A549 (cell line): ENCODE measurements around the gene RAB37.

Experiments
- CBX2 ChIP-seq: fragments of 200-600 bp; sonication (generic); IDR thresholded peaks from 2 replicates; pipeline ENCODE4 v1.6.1; 2016; ENCODE audit warnings: low read depth, mild to moderate bottlenecking, borderline replicate concordance
- EP300 ChIP-seq, 2 experiments: fragments of >200 bp; sonication (Bioruptor Twin); formaldehyde crosslinking; IDR thresholded peaks; 2 replicates in 1 of 2; 3 replicates in 1 of 2; pipeline ENCODE4 v1.6.1; 2016 to 2017
- ESRRA ChIP-seq: fragments of 150-350 bp; IDR thresholded peaks from 2 replicates; pipeline ENCODE4 v1.6.1; 2014; ENCODE audit warnings: mild to moderate bottlenecking, low read length, borderline replicate concordance
- HDAC2 ChIP-seq: fragments of 200-600 bp; sonication (generic); IDR thresholded peaks from 2 replicates; pipeline ENCODE4 v1.6.1; 2016
- MAZ ChIP-seq: fragments of 150-350 bp; IDR thresholded peaks from 2 replicates; pipeline ENCODE4 v1.6.1; 2014; ENCODE audit warnings: antibody characterized with exemption, low read depth, low read length, borderline replicate concordance
- NPAS2 ChIP-seq: fragments of 250-450 bp; sonication (Bioruptor Pico); IDR thresholded peaks from 2 replicates; pipeline ENCODE4 v1.8.0; 2022; ENCODE audit warnings: mild to moderate bottlenecking, moderate library complexity, borderline replicate concordance
- POLR2A ChIP-seq: IDR thresholded peaks from 2 replicates; pipeline ENCODE4 v1.6.1; 2012; ENCODE audit warnings: mild to moderate bottlenecking, low read length
- RAD21 ChIP-seq, 2 experiments: fragments of >200 bp in 1 of 2; sonication (Bioruptor Twin) in 1 of 2; formaldehyde crosslinking in 1 of 2; IDR thresholded peaks in 1 of 2; conservative IDR thresholded peaks in 1 of 2; 2 replicates in 1 of 2; 3 replicates in 1 of 2; pipeline ENCODE4 v1.6.1; 2012 to 2018; ENCODE audit warnings: inconsistent platforms in 1 of 2
- ZC3H11A ChIP-seq: fragments of 450-650 bp; IDR thresholded peaks from 2 replicates; pipeline ENCODE4 v1.6.1; 2014; ENCODE audit warnings: antibody characterized with exemption, mild to moderate bottlenecking
- TF ChIP-seq, protein P1 (sequence below): fragments of >200 bp; sonication (Bioruptor Twin); formaldehyde crosslinking; IDR thresholded peaks from 3 replicates; pipeline ENCODE4 v1.5.1; 2016
- TF ChIP-seq, protein P2 (sequence below): IDR thresholded peaks from 2 replicates; pipeline ENCODE4 v1.6.1; 2012
- TF ChIP-seq, protein P3 (sequence below): fragments of 250-450 bp; sonication (Bioruptor Pico); IDR thresholded peaks from 2 replicates; pipeline ENCODE4 v1.5.0; 2020; ENCODE audit warnings: low read depth, mild to moderate bottlenecking, moderate library complexity

DNA sequence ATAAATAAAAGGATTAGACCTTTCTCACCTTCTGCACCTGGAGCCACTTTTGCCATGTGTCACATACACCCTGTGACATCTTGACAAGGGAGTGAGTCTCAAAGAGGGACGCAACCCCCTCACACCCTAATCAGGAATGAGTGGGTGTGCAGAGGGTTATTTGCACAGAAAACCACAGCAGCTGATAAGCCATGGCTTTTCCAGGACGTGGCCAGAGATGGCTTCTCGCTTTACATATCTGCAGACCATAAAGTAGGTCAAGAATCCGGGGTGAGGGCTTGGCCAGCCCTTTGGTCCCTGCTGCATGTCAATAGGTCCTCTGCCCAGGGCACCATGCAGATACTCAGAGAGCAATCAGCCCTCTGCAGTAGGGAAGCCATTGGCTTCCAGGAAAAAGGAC lies 21.9 kb upstream of the RAB37 start:
- TF ChIP-seq, protein P1, sequence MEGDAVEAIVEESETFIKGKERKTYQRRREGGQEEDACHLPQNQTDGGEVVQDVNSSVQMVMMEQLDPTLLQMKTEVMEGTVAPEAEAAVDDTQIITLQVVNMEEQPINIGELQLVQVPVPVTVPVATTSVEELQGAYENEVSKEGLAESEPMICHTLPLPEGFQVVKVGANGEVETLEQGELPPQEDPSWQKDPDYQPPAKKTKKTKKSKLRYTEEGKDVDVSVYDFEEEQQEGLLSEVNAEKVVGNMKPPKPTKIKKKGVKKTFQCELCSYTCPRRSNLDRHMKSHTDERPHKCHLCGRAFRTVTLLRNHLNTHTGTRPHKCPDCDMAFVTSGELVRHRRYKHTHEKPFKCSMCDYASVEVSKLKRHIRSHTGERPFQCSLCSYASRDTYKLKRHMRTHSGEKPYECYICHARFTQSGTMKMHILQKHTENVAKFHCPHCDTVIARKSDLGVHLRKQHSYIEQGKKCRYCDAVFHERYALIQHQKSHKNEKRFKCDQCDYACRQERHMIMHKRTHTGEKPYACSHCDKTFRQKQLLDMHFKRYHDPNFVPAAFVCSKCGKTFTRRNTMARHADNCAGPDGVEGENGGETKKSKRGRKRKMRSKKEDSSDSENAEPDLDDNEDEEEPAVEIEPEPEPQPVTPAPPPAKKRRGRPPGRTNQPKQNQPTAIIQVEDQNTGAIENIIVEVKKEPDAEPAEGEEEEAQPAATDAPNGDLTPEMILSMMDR = no peak
- TF ChIP-seq ZC3H11A (no peak), POLR2A (no peak), EP300 (IDR thresholded peaks at IDR 0.05) (no peak), HDAC2 (no peak), RAD21 (conservative IDR thresholded peaks at IDR 0.05 in 1 of 2, IDR thresholded peaks at IDR 0.05 in 1 of 2) (no peak), MAZ (no peak), ESRRA (no peak), NPAS2 (CRISPR knock-in tag) (no peak), CBX2 (no peak)
- TF ChIP-seq, protein P2, sequence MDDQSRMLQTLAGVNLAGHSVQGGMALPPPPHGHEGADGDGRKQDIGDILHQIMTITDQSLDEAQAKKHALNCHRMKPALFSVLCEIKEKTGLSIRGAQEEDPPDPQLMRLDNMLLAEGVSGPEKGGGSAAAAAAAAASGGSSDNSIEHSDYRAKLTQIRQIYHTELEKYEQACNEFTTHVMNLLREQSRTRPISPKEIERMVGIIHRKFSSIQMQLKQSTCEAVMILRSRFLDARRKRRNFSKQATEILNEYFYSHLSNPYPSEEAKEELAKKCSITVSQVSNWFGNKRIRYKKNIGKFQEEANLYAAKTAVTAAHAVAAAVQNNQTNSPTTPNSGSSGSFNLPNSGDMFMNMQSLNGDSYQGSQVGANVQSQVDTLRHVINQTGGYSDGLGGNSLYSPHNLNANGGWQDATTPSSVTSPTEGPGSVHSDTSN = no peak
- TF ChIP-seq, protein P3, sequence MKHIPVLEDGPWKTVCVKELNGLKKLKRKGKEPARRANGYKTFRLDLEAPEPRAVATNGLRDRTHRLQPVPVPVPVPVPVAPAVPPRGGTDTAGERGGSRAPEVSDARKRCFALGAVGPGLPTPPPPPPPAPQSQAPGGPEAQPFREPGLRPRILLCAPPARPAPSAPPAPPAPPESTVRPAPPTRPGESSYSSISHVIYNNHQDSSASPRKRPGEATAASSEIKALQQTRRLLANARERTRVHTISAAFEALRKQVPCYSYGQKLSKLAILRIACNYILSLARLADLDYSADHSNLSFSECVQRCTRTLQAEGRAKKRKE = no peak
